Ovary (tissue), 3 donors: ENCODE measurements around the gene CBLN4.

Source experiments
- EP300 ChIP-seq: sonication (generic); formaldehyde crosslinking; IDR thresholded peaks from one replicate; pipeline ENCODE4 v1.6.1; 2017; ENCODE audit warnings: antibody characterized with exemption
- TF ChIP-seq, protein P1 (sequence below), 3 donors: fragments of 450-650 bp in 2 of 3; fragments of 200-600 bp in 1 of 3; IDR thresholded peaks; one replicate each; pipeline versions ENCODE4 v1.5.1 to v1.8.0; 2016 to 2022; ENCODE audit warnings: antibody characterized with exemption in 3 of 3, mild to moderate bottlenecking in 1 of 3
- donor health status: DM: no; HTN: no; CAD: no.

DNA sequence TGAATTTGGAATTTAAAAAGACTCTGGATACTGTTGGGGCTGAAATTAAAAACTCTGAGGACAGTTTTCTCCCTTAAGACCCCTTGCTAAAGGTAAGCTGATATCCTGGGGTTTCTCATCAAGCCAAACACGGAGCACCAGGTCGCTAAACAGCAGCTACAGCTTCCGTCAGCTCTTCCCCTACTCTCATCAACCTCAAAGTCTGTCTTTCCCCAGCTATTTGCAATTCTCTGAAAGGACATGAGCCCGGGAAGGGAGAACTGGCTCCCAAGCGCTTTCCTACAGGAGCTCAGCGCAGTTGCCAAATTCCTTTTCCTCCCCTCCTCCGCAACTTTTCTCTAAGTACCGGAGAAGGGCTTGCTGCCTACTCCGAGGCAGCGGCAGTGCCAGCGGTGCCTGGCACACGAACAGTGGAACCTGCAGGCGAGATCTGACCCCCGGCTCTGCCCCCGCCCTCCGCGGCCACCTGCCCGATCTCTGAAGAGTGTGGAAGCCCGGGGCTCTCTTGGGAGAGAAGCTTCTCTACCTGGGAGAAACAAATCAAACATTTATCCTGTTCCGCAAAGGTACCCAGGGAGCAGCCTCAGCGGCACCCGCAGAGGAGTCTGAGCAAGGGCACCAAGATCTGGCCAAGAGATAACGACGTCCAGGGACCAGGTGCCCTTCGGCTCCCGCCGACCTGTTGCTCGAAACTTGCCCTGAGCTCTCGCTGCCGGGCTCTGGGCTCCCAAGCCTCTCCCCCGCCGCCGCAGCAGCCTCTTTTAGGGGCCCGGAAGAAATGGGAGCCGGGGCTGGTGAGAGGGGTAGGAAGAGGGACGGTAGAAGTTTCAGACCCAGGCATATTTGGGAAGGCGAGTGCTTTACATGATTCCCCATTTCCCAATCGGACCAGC, 2.2 kb downstream of the CBLN4 start:
- TF ChIP-seq EP300 = no peak
- TF ChIP-seq, protein P1, sequence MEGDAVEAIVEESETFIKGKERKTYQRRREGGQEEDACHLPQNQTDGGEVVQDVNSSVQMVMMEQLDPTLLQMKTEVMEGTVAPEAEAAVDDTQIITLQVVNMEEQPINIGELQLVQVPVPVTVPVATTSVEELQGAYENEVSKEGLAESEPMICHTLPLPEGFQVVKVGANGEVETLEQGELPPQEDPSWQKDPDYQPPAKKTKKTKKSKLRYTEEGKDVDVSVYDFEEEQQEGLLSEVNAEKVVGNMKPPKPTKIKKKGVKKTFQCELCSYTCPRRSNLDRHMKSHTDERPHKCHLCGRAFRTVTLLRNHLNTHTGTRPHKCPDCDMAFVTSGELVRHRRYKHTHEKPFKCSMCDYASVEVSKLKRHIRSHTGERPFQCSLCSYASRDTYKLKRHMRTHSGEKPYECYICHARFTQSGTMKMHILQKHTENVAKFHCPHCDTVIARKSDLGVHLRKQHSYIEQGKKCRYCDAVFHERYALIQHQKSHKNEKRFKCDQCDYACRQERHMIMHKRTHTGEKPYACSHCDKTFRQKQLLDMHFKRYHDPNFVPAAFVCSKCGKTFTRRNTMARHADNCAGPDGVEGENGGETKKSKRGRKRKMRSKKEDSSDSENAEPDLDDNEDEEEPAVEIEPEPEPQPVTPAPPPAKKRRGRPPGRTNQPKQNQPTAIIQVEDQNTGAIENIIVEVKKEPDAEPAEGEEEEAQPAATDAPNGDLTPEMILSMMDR (IDR thresholded peaks at IDR 0.05) = no peak
